Hepatocyte (in vitro differentiated cells): ENCODE data around the gene HEBP1. TPM values are rescaled to one million over a fixed set of nuclear protein-coding genes. Genes with fewer than 3 reads are reported as not detected.
A peak's percentile ranks its signal among the peaks of the same experiment; 100 is the strongest.

Experiments
- DNase-seq: peaks from one replicate; pipeline ENCODE4 v3.0.0-alpha.2; 2016; ENCODE audit warnings: low spot score
- H2AFZ ChIP-seq: fragments of 200-600 bp; sonication (generic); 2 replicates; pipeline ENCODE4 v1.6.0; 2016; ENCODE audit warnings: antibody characterized with exemption, mild to moderate bottlenecking
- H3K27ac ChIP-seq: fragments of 200-600 bp; sonication (generic); 2 replicates; pipeline ENCODE4 v1.5.1; 2016; ENCODE audit warnings: mild to moderate bottlenecking
- H3K27me3 ChIP-seq: fragments of 200-600 bp; sonication (generic); 2 replicates; pipeline ENCODE4 v1.6.1; 2016
- H3K36me3 ChIP-seq: fragments of 200-600 bp; sonication (generic); replicated peaks from 2 replicates; pipeline ENCODE4 v1.5.1; 2016; ENCODE audit warnings: low read depth; ENCODE audit not compliant: insufficient read depth
- H3K4me1 ChIP-seq: fragments of 200-600 bp; sonication (generic); 2 replicates; pipeline ENCODE4 v1.5.1; 2016; ENCODE audit warnings: mild to moderate bottlenecking, moderate library complexity; ENCODE audit not compliant: insufficient read depth
- H3K4me2 ChIP-seq: fragments of 200-600 bp; sonication (generic); 2 replicates; pipeline ENCODE4 v1.6.0; 2016
- H3K4me3 ChIP-seq: fragments of 200-600 bp; sonication (generic); 2 replicates; pipeline ENCODE4 v1.5.1; 2016; ENCODE audit warnings: mild to moderate bottlenecking
- H3K79me2 ChIP-seq: fragments of 200-600 bp; sonication (generic); 2 replicates; pipeline ENCODE4 v1.6.0; 2017; ENCODE audit warnings: mild to moderate bottlenecking
- H3K9me2 ChIP-seq: fragments of 200-600 bp; sonication (generic); replicated peaks from 2 replicates; pipeline ENCODE4 v1.6.0; 2017; ENCODE audit warnings: mild to moderate bottlenecking; ENCODE audit not compliant: insufficient read depth
- H3K9me3 ChIP-seq: fragments of 200-600 bp; sonication (generic); 2 replicates; pipeline ENCODE4 v1.5.1; 2016; ENCODE audit warnings: low read depth, mild to moderate bottlenecking
- H4K20me1 ChIP-seq: fragments of 200-600 bp; sonication (generic); 2 replicates; pipeline ENCODE4 v1.6.0; 2016; ENCODE audit warnings: mild to moderate bottlenecking; ENCODE audit not compliant: insufficient read depth, poor library complexity, severe bottlenecking
- EZH2 ChIP-seq: fragments of 200-600 bp; sonication (generic); IDR thresholded peaks from 2 replicates; pipeline ENCODE4 v1.6.1; 2016; ENCODE audit warnings: antibody characterized with exemption, mild to moderate bottlenecking, borderline replicate concordance
- EZH2phosphoT487 ChIP-seq: fragments of 200-600 bp; sonication (generic); IDR thresholded peaks from one replicate; pipeline ENCODE4 v1.6.1; 2018; ENCODE audit warnings: antibody characterized with exemption, mild to moderate bottlenecking, low read depth, moderate library complexity; ENCODE audit not compliant: unreplicated experiment, severe bottlenecking
- WGBS: methylation state at CpG from one replicate; pipeline ENCODE4 v1.1.6; 2016; ENCODE audit warnings: low lambda C conversion rate; ENCODE audit errors: missing lambda C conversion rate; 5-methylcytosine and 5-hydroxymethylcytosine counted together
- polyA plus RNA-seq: library from polyadenylated mRNA; unstranded; fragments of >200 nt; fragmentation: Nextera tagmentation; extraction: Ambion mirVana; gene quantifications from 2 replicates; pipeline ENCODE4 v1.2.1, GENCODE V29; 2016
- total RNA-seq: library from RNA; depleted of rRNA; stranded (reverse); fragments of >200 nt; gene quantifications from 2 replicates; pipeline ENCODE4 v1.2.3, GENCODE V29; 2014
- TF ChIP-seq, protein P1 (sequence below): fragments of 200-600 bp; sonication (generic); IDR thresholded peaks from 2 replicates; pipeline ENCODE4 v1.5.1; 2016; ENCODE audit warnings: antibody characterized with exemption, mild to moderate bottlenecking; ENCODE audit not compliant: poor library complexity

HEBP1 gene
- total and polyA plus RNA-seq, 2 experiments from 2014 or later = 30.1 to 89.5 TPM

DNA sequence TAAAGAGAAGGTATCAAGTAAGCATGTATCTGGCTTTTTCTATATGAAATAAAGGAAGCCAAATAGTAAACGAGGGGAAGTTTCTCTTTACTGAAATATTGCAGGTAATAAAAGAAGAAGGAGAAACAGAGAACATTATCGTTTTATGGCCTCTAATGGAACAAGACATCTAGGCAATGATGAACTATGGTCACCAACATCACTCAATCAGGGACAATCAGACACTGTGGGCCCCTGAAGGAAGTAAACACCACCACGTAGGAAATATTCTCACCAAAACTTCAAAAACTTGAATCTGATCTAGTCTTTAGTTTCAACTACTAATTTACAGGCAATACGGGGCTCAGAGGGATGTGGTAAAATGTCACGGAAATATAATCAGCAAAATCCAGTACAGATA lies 15.9 kb downstream of the HEBP1 start:
- WGBS = 82% methylated on average over 5 of the region's 5 CpGs
- H3K4me1 ChIP-seq = no peaks in the 10 kb centered on the region
- no peak overlapping the region for H3K27ac ChIP-seq
- H3K27me3 ChIP-seq = no peaks in the 10 kb centered on the region
- H3K4me3 ChIP-seq = no peak overlapping the region
- no peak overlapping the region for H2AFZ ChIP-seq
- H3K36me3 ChIP-seq = peaks cover 6% of the 10 kb centered on the region
- no peaks in the 10 kb centered on the region for H4K20me1 ChIP-seq
- TF ChIP-seq EZH2phosphoT487 (no peak), EZH2 (no peak)
- TF ChIP-seq, protein P1, sequence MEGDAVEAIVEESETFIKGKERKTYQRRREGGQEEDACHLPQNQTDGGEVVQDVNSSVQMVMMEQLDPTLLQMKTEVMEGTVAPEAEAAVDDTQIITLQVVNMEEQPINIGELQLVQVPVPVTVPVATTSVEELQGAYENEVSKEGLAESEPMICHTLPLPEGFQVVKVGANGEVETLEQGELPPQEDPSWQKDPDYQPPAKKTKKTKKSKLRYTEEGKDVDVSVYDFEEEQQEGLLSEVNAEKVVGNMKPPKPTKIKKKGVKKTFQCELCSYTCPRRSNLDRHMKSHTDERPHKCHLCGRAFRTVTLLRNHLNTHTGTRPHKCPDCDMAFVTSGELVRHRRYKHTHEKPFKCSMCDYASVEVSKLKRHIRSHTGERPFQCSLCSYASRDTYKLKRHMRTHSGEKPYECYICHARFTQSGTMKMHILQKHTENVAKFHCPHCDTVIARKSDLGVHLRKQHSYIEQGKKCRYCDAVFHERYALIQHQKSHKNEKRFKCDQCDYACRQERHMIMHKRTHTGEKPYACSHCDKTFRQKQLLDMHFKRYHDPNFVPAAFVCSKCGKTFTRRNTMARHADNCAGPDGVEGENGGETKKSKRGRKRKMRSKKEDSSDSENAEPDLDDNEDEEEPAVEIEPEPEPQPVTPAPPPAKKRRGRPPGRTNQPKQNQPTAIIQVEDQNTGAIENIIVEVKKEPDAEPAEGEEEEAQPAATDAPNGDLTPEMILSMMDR = no peak
- no peaks in the 10 kb centered on the region for H3K9me3 ChIP-seq
- no peak overlapping the region for H3K4me2 ChIP-seq
- H3K9me2 ChIP-seq = no peaks in the 10 kb centered on the region
- H3K79me2 ChIP-seq = peaks cover 3% of the 10 kb centered on the region
- no peak for DNase-seq

DNA sequence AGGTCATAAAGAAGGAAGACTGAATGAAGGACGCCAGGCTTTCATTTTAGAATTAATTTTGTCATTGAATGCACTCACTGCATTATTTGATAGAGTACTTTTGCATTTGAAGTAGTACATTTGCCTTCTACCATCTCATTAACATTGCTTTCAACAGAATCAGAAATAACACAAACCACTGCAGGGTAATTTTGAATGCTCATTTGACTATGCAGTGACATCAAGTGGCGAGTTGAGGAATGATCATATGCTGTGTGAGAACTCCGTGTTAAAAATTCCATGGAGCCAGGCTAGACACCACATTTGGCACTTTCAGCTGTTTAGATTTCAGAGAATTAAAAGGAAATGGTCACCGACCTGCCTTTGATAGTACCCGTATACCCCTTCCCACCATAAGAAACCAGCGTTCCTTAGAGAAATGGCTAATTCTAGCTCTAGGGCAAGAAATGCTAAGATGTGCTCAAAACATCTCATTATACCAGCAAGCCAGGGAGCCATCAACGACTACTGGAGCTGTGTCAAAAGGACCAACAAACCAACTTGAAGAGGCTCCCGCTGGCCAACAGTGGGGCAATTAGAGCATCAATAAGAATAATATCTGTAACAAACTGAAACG lies 16.5 kb downstream of the HEBP1 start:
- Histone ChIP-seq H3K27ac (no peak overlapping the region), H3K4me3 (no peak overlapping the region), H3K27me3 (no peaks in the 10 kb centered on the region), H2AFZ (no peak overlapping the region), H3K4me1 (no peaks in the 10 kb centered on the region), H3K9me2 (no peaks in the 10 kb centered on the region), H3K79me2 (no peaks in the 10 kb centered on the region), H3K36me3 (peaks cover 2% of the 10 kb centered on the region), H3K9me3 (no peaks in the 10 kb centered on the region), H4K20me1 (no peaks in the 10 kb centered on the region), H3K4me2 (no peak overlapping the region)
- TF ChIP-seq, protein P1 = peak; percentile 68
- TF ChIP-seq EZH2 = no peak
- WGBS = 53% methylated on average over 9 of the region's 9 CpGs
- peak; percentile 58 for DNase-seq

DNA sequence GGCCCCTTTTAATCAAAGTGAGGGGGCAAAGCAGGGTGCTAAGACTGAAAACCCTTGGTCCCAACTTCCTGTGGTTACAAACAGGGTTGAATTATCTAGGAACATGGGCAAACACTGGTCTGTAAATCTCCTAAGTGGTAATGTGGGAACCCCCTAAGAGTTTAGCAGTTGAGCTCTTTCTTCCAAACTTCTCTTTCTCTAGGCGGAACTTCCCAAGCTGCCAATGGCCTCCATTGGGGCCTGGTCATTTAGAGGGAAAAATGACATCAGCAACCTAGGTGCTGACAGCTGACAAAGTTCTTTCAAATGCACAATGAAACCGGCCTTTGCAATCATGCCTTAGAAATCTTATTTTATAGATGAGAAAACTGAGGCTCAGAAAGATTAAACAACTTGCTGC lies 17.7 kb downstream of the HEBP1 start:
- no peak overlapping the region for H3K4me2 ChIP-seq
- H3K36me3 ChIP-seq = no peaks in the 10 kb centered on the region
- no peaks in the 10 kb centered on the region for H3K79me2 ChIP-seq
- H4K20me1 ChIP-seq = no peaks in the 10 kb centered on the region
- H3K9me2 ChIP-seq = no peaks in the 10 kb centered on the region
- H3K4me3 ChIP-seq = no peak overlapping the region
- no peaks in the 10 kb centered on the region for H3K4me1 ChIP-seq
- 95% methylated on average over 2 of the region's 2 CpGs for WGBS
- DNase-seq = no peak
- no peak overlapping the region for H2AFZ ChIP-seq
- H3K9me3 ChIP-seq = no peaks in the 10 kb centered on the region
- TF ChIP-seq EZH2 (no peak), EZH2phosphoT487 (no peak)
- TF ChIP-seq, protein P1 = no peak
- H3K27ac ChIP-seq = no peak overlapping the region
- H3K27me3 ChIP-seq = no peaks in the 10 kb centered on the region
